Mesenchymal stem cell (in vitro differentiated cells and primary cell): ENCODE measurements around the gene FAM20A.

Experiments used
- DNase-seq: peaks from one replicate; pipeline ENCODE4 v3.0.0-alpha.2; 2013
- H2AFZ ChIP-seq: one replicate; pipeline ENCODE4 v1.6.1; 2013; ENCODE audit warnings: low read depth, mild to moderate bottlenecking, control low read depth, inconsistent platforms, low read length, moderate library complexity
- H2AK5ac ChIP-seq: 2 replicates; pipeline ENCODE4 v1.6.1; 2013; ENCODE audit warnings: low read length, moderate library complexity, mild to moderate bottlenecking, inconsistent platforms; ENCODE audit not compliant: severe bottlenecking
- H2BK120ac ChIP-seq: one replicate; pipeline ENCODE4 v1.6.1; 2013; ENCODE audit warnings: low read depth, mild to moderate bottlenecking, inconsistent platforms, low read length, moderate library complexity
- H2BK12ac ChIP-seq, 2 experiments: one replicate each; pipeline ENCODE4 v1.6.1; 2013; ENCODE audit warnings: inconsistent platforms in 2 of 2, low read length in 2 of 2, mild to moderate bottlenecking in 2 of 2, moderate library complexity in 2 of 2, control low read depth in 1 of 2
- H2BK15ac ChIP-seq: one replicate; pipeline ENCODE4 v1.6.1; 2013; ENCODE audit warnings: mild to moderate bottlenecking, low read depth, inconsistent platforms; ENCODE audit not compliant: poor library complexity, severe bottlenecking
- H2BK5ac ChIP-seq: 2 replicates; pipeline ENCODE4 v1.6.1; 2013; ENCODE audit warnings: low read depth, mild to moderate bottlenecking, low read length, control low read depth, inconsistent platforms; ENCODE audit not compliant: poor library complexity, severe bottlenecking
- H3K14ac ChIP-seq, 2 experiments: one replicate each; pipeline ENCODE4 v1.6.1; 2013; ENCODE audit warnings: inconsistent platforms in 2 of 2, low read length in 2 of 2, control low read depth in 1 of 2, mild to moderate bottlenecking in 1 of 2, moderate library complexity in 1 of 2
- H3K18ac ChIP-seq, 2 experiments: one replicate each; pipeline ENCODE4 v1.6.1; 2013; ENCODE audit warnings: inconsistent platforms in 2 of 2, low read length in 2 of 2, control low read depth in 1 of 2, low read depth in 1 of 2, mild to moderate bottlenecking in 1 of 2
- H3K23ac ChIP-seq, 2 experiments: one replicate each; pipeline ENCODE4 v1.6.1; 2013; ENCODE audit warnings: inconsistent platforms in 2 of 2, low read length in 2 of 2, mild to moderate bottlenecking in 2 of 2, moderate library complexity in 2 of 2, control low read depth in 1 of 2
- H3K27ac ChIP-seq: 2 replicates; pipeline ENCODE4 v1.5.1; 2013; ENCODE audit warnings: mild to moderate bottlenecking, moderate library complexity, low read length, control low read depth, inconsistent platforms; ENCODE audit not compliant: poor library complexity, severe bottlenecking
- H3K27me3 ChIP-seq, 2 experiments: 2 replicates each; pipeline versions ENCODE4 v1.6.1 to v1.7.0; 2013; ENCODE audit warnings: low read length in 2 of 2, mild to moderate bottlenecking in 2 of 2, moderate library complexity in 2 of 2, control low read depth in 1 of 2, inconsistent platforms in 1 of 2; ENCODE audit not compliant: control insufficient read depth in 1 of 2, insufficient read depth in 1 of 2
- H3K36me3 ChIP-seq, 2 experiments: 2 replicates each; pipeline versions ENCODE4 v1.6.1 to v1.7.0; 2013; ENCODE audit warnings: low read length in 2 of 2, control low read depth in 1 of 2, inconsistent platforms in 1 of 2, low read depth in 1 of 2, mild to moderate bottlenecking in 1 of 2; ENCODE audit not compliant: insufficient read depth in 2 of 2, control insufficient read depth in 1 of 2
- H3K4ac ChIP-seq, 2 experiments: one replicate each; pipeline ENCODE4 v1.6.1; 2013; ENCODE audit warnings: inconsistent platforms in 2 of 2, low read length in 2 of 2, mild to moderate bottlenecking in 2 of 2, moderate library complexity in 2 of 2, control low read depth in 1 of 2, low read depth in 1 of 2
- H3K4me1 ChIP-seq: 2 replicates; pipeline ENCODE4 v1.6.1; 2013; ENCODE audit warnings: low read depth, low read length, control low read depth; ENCODE audit not compliant: control insufficient read depth, insufficient read depth
- H3K4me2 ChIP-seq: 2 replicates; pipeline ENCODE4 v1.6.1; 2013; ENCODE audit warnings: low read length, mild to moderate bottlenecking, inconsistent platforms; ENCODE audit not compliant: poor library complexity, severe bottlenecking
- H3K4me3 ChIP-seq, 2 experiments: 2 replicates each; pipeline versions ENCODE4 v1.5.1 to v1.7.0; 2013; ENCODE audit warnings: low read length in 2 of 2, mild to moderate bottlenecking in 2 of 2, control low read depth in 1 of 2, low read depth in 1 of 2; ENCODE audit not compliant: insufficient read depth in 1 of 2
- H3K79me1 ChIP-seq: replicated peaks from 2 replicates; pipeline ENCODE4 v1.6.1; 2013; ENCODE audit warnings: mild to moderate bottlenecking, control low read depth, low read length, inconsistent platforms; ENCODE audit not compliant: poor library complexity, severe bottlenecking
- H3K9ac ChIP-seq: 2 replicates; pipeline ENCODE4 v1.7.0; 2013; ENCODE audit warnings: mild to moderate bottlenecking, low read length, moderate library complexity
- H3K9me3 ChIP-seq: 2 replicates; pipeline ENCODE4 v1.7.0; 2013; ENCODE audit warnings: mild to moderate bottlenecking, low read length; ENCODE audit not compliant: control insufficient read depth
- H4K8ac ChIP-seq: one replicate; pipeline ENCODE4 v1.6.1; 2013; ENCODE audit warnings: inconsistent platforms, mild to moderate bottlenecking, low read length, moderate library complexity
- H4K91ac ChIP-seq: one replicate; pipeline ENCODE4 v1.6.1; 2013; ENCODE audit warnings: mild to moderate bottlenecking, low read length, inconsistent platforms
- WGBS: methylation state at CpG from one replicate; pipeline ENCODE4 v1.1.7; 2013; ENCODE audit warnings: mixed read lengths; 5-methylcytosine and 5-hydroxymethylcytosine counted together

The FAM20A gene

GRCh38 chr17:68531252-68531651 is 69.9 kb downstream of the FAM20A start:
- Histone ChIP-seq H3K4me1 (no peaks in the 10 kb centered on the region), H3K14ac (no peak overlapping the region), H4K91ac (no peak overlapping the region), H3K18ac (no peak overlapping the region), H3K9me3 (no peaks in the 10 kb centered on the region), H2BK120ac (no peak overlapping the region), H3K4ac (no peak overlapping the region), H2AK5ac (no peak overlapping the region), H3K23ac (no peak overlapping the region), H2AFZ (no peak overlapping the region), H3K36me3 (peaks cover 12 to 90% of the 10 kb centered on the region in 2 experiments), H4K8ac (no peak overlapping the region), H3K79me1 (peaks cover 24% of the 10 kb centered on the region), H3K4me2 (no peak overlapping the region), H2BK5ac (no peak overlapping the region), H3K9ac (peak overlapping the region; percentile 70), H3K4me3 (no peak overlapping the region), H3K27me3 (no peaks in the 10 kb centered on the region), H3K27ac (no peak overlapping the region), H2BK12ac (no peak overlapping the region), H2BK15ac (no peak overlapping the region)
- no peak for DNase-seq
- 100% methylated on average over 4 of the region's 4 CpGs for WGBS

- Histone ChIP-seq H2BK120ac (no peak overlapping the region), H3K27me3 (no peaks in the 10 kb centered on the region), H3K4me2 (no peak overlapping the region), H2BK12ac (no peak overlapping the region), H3K36me3 (peaks cover 12 to 100% of the 10 kb centered on the region in 2 experiments), H3K27ac (no peak overlapping the region), H2BK5ac (no peak overlapping the region), H3K9ac (no peak overlapping the region), H2AFZ (no peak overlapping the region), H4K91ac (no peak overlapping the region), H3K4me1 (no peaks in the 10 kb centered on the region), H2AK5ac (no peak overlapping the region), H3K4ac (no peak overlapping the region), H3K79me1 (peaks cover 28% of the 10 kb centered on the region), H3K9me3 (no peaks in the 10 kb centered on the region), H3K4me3 (no peak overlapping the region), H3K18ac (no peak overlapping the region), H2BK15ac (no peak overlapping the region), H3K14ac (no peak overlapping the region), H3K23ac (no peak overlapping the region), H4K8ac (no peak overlapping the region)
- WGBS, result 90% methylated on average over 2 of the region's 4 CpGs
- no peak for DNase-seq
These were observed 73.9 kb downstream of the FAM20A start for GRCh38 chr17:68527314-68527713.

- Histone ChIP-seq H3K9ac (no peak overlapping the region), H3K9me3 (no peaks in the 10 kb centered on the region), H3K23ac (no peak overlapping the region), H3K4me3 (no peak overlapping the region), H3K4ac (no peak overlapping the region), H3K18ac (no peak overlapping the region), H3K27me3 (no peaks in the 10 kb centered on the region), H2BK12ac (no peak overlapping the region), H2AK5ac (no peak overlapping the region), H3K14ac (no peak overlapping the region), H4K8ac (no peak overlapping the region), H2BK15ac (no peak overlapping the region), H2BK5ac (no peak overlapping the region), H2BK120ac (no peak overlapping the region), H4K91ac (no peak overlapping the region), H3K27ac (no peak overlapping the region), H3K79me1 (peaks cover 30% of the 10 kb centered on the region), H3K4me2 (no peak overlapping the region), H3K36me3 (peaks cover 12 to 99% of the 10 kb centered on the region in 2 experiments), H2AFZ (no peak overlapping the region), H3K4me1 (no peaks in the 10 kb centered on the region)
- DNase-seq, result no peak
- WGBS, result no CpG with 5 or more reads among the region's 3 CpGs
These were observed 74.6 kb downstream of the FAM20A start for GRCh38 chr17:68526548-68526947.

DNA sequence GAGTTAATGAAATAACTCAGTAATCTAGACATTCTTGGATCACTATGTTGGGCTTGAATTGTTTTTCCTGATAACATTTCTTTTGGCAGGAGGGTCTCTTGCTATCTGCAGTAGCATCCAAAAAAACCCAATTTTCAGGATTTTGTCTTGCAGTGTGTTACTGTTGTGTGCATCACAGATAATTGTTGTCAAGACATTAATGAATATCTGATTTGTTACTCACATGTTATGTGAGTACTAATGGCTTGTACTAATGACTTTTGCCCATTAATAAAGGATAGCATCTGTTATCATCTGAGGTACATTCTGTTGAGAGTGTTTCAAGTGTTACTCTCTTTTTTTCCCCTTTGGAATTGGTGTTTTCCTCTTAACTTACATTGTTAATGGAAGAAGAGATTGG is 78.9 kb downstream of the FAM20A start:
- Histone ChIP-seq H3K79me1 (peaks cover 24% of the 10 kb centered on the region), H2AK5ac (no peak overlapping the region), H3K27ac (no peak overlapping the region), H3K4me1 (peaks cover 2% of the 10 kb centered on the region), H2BK12ac (no peak overlapping the region), H4K91ac (no peak overlapping the region), H3K9me3 (no peaks in the 10 kb centered on the region), H3K4me3 (no peak overlapping the region), H3K4me2 (no peak overlapping the region), H3K14ac (no peak overlapping the region), H2BK15ac (no peak overlapping the region), H3K18ac (no peak overlapping the region), H2BK5ac (no peak overlapping the region), H3K36me3 (peaks cover 25 to 96% of the 10 kb centered on the region in 2 experiments), H4K8ac (no peak overlapping the region), H3K4ac (no peak overlapping the region), H3K27me3 (no peaks in the 10 kb centered on the region), H2AFZ (no peak overlapping the region), H2BK120ac (no peak overlapping the region), H3K23ac (no peak overlapping the region), H3K9ac (no peak overlapping the region)
- DNase-seq, result no peak
